Muscle of leg (tissue), 16 donors: ENCODE data around the gene TEC. TPM values are rescaled to one million over a fixed set of nuclear protein-coding genes. Genes with fewer than 3 reads are reported as not detected.
"Not testable (repeated sequence)": the region's sequence is repeated elsewhere in the genome, so short reads cannot be mapped to it uniquely, and the experiment has no call there.

Source experiments
- DNase-seq: peaks from one replicate; pipeline ENCODE4 v3.0.0; 2013
- H3K27ac ChIP-seq: one replicate; pipeline ENCODE4 v1.5.1; 2013; ENCODE audit warnings: mild to moderate bottlenecking, low read length, control low read depth
- H3K27me3 ChIP-seq: one replicate; pipeline ENCODE4 v1.6.1; 2013; ENCODE audit warnings: low read length; ENCODE audit not compliant: control insufficient read depth, insufficient read depth
- H3K36me3 ChIP-seq: one replicate; pipeline ENCODE4 v1.6.1; 2013; ENCODE audit warnings: low read length; ENCODE audit not compliant: control insufficient read depth, insufficient read depth
- H3K4me1 ChIP-seq: one replicate; pipeline ENCODE4 v1.6.1; 2013; ENCODE audit warnings: low read length; ENCODE audit not compliant: control insufficient read depth, insufficient read depth
- H3K4me3 ChIP-seq: one replicate; pipeline ENCODE4 v1.5.1; 2013; ENCODE audit warnings: low read length, control low read depth
- H3K9me3 ChIP-seq: replicated peaks from 2 replicates; pipeline ENCODE4 v1.6.1; 2013; ENCODE audit warnings: low read depth, low read length; ENCODE audit not compliant: control insufficient read depth
- WGBS: methylation state at CpG from one replicate; pipeline ENCODE4 v1.1.5; 2013; ENCODE audit warnings: missing lambda C conversion rate; ENCODE audit not compliant: insufficient coverage; 5-methylcytosine and 5-hydroxymethylcytosine counted together
- long read RNA-seq, 11 donors: transcript quantifications; one replicate each; lab custom pipeline, GENCODE V29; 2026
- polyA plus RNA-seq, 8 donors: library from polyadenylated mRNA; unstranded; fragments of 120-200 nt; gene quantifications; one replicate each; pipeline versions ENCODE4 v1.2.1 to v1.2.3, GENCODE V29; 2013; ENCODE audit warnings: inconsistent platforms in 1 of 8, low replicate concordance in 1 of 8; ENCODE audit not compliant: insufficient read length in 8 of 8, insufficient read depth in 1 of 8
- total RNA-seq: library from RNA; stranded (reverse); fragments of 120-200 nt; gene quantifications from one replicate; pipeline ENCODE4 v1.2.4, GENCODE V29; 2013

TEC gene
- total RNA-seq: 0.40 TPM
- 1 to 10 TPM in 2 of 8 donors, under 1 TPM in 6; 0.23 to 1.3 (median 0.57) TPM for polyA plus RNA-seq
- long read RNA-seq, donor 1: 0 reads
- long read RNA-seq, donor 2: 0 reads
- long read RNA-seq, donor 3: 0 reads
- long read RNA-seq, donor 4: 0 reads
- long read RNA-seq, donor 5: 0 reads
- long read RNA-seq, donor 6: 0 reads
- long read RNA-seq, donor 7: 0 reads
- long read RNA-seq, donor 8, partial matches to known transcripts: 0 of 1 reads
- long read RNA-seq, donor 8, other reads (novel, unspliced or antisense): 0 of 1 reads
- long read RNA-seq, donor 9: 0 reads
- long read RNA-seq, donor 10: 0 reads
- long read RNA-seq, donor 11: 0 reads

- H3K27ac ChIP-seq: peak within 1 kb of the TSS; percentile 39
- H3K9me3 ChIP-seq: no peaks in the 10 kb centered on the region
- peak within 1 kb of the TSS; percentile 66 for H3K4me3 ChIP-seq
- no peaks in the 10 kb centered on the region for H3K36me3 ChIP-seq
- H3K27me3 ChIP-seq: peaks cover 4% of the 10 kb centered on the region
- peaks cover 4% of the 10 kb centered on the region for H3K4me1 ChIP-seq
- DNase-seq: peak; percentile 30
- 0% methylated on average over 45 of the region's 63 CpGs for WGBS
These were observed at the start of gene TEC for GRCh38 chr4:48268956-48269860. Gene TEC, minus strand, starts transcription at chr4:48269838. Its CDS starts 41,224 bp downstream, at chr4:48228614.

- Histone ChIP-seq H3K4me1 (no peaks in the 10 kb centered on the region), H3K9me3 (no peaks in the 10 kb centered on the region), H3K27ac (no peak overlapping the region), H3K36me3 (no peaks in the 10 kb centered on the region), H3K4me3 (no peak overlapping the region), H3K27me3 (no peaks in the 10 kb centered on the region)
- WGBS: 33% methylated on average over 1 of the region's 7 CpGs
- DNase-seq: peak; percentile 72
These were observed 46.3 kb upstream of the TEC start for GRCh38 chr4:48315728-48316630.

GRCh38 chr4:48314746-48315145, 45.1 kb upstream of the TEC start:
- not testable (repeated sequence) for H3K27me3 ChIP-seq, H3K36me3 ChIP-seq, H3K4me3 ChIP-seq, DNase-seq, H3K4me1 ChIP-seq, H3K9me3 ChIP-seq, H3K27ac ChIP-seq

- Histone ChIP-seq H3K4me3 (no peak overlapping the region), H3K36me3 (no peaks in the 10 kb centered on the region), H3K27ac (no peak overlapping the region), H3K27me3 (no peaks in the 10 kb centered on the region), H3K9me3 (no peaks in the 10 kb centered on the region), H3K4me1 (no peaks in the 10 kb centered on the region)
- WGBS: 100% methylated on average over 2 of the region's 3 CpGs
- DNase-seq: no peak
These were observed 42.3 kb upstream of the TEC start for GRCh38 chr4:48311896-48312295.

- H3K27me3 ChIP-seq: no peaks in the 10 kb centered on the region
- H3K4me3 ChIP-seq: no peak overlapping the region
- H3K36me3 ChIP-seq: no peaks in the 10 kb centered on the region
- H3K27ac ChIP-seq: no peak overlapping the region
- WGBS: no CpG with 5 or more reads among the region's 2 CpGs
- no peaks in the 10 kb centered on the region for H3K9me3 ChIP-seq
- DNase-seq: no peak
- no peaks in the 10 kb centered on the region for H3K4me1 ChIP-seq
These were observed 39.3 kb upstream of the TEC start for GRCh38 chr4:48308901-48309300.

GRCh38 chr4:48307528-48307927, 37.9 kb upstream of the TEC start:
- H3K27me3 ChIP-seq: no peaks in the 10 kb centered on the region
- H3K4me1 ChIP-seq: no peaks in the 10 kb centered on the region
- H3K4me3 ChIP-seq: no peak overlapping the region
- no peak overlapping the region for H3K27ac ChIP-seq
- H3K36me3 ChIP-seq: no peaks in the 10 kb centered on the region
- no CpG with 5 or more reads among the region's 5 CpGs for WGBS
- DNase-seq: no peak
- no peaks in the 10 kb centered on the region for H3K9me3 ChIP-seq

- no peaks in the 10 kb centered on the region for H3K4me1 ChIP-seq
- H3K27me3 ChIP-seq: no peaks in the 10 kb centered on the region
- no peak overlapping the region for H3K4me3 ChIP-seq
- H3K27ac ChIP-seq: no peak overlapping the region
- no peak for DNase-seq
- H3K9me3 ChIP-seq: no peaks in the 10 kb centered on the region
- H3K36me3 ChIP-seq: no peaks in the 10 kb centered on the region
- WGBS: no CpG with 5 or more reads among the region's 3 CpGs
These were observed 35.9 kb upstream of the TEC start for GRCh38 chr4:48305508-48305907.

GRCh38 chr4:48300004-48300403, 30.4 kb upstream of the TEC start:
- H3K36me3 ChIP-seq: no peaks in the 10 kb centered on the region
- H3K9me3 ChIP-seq: no peaks in the 10 kb centered on the region
- no peaks in the 10 kb centered on the region for H3K4me1 ChIP-seq
- WGBS: no CpG with 5 or more reads among the region's 2 CpGs
- H3K4me3 ChIP-seq: no peak overlapping the region
- DNase-seq: peak; percentile 36
- no peaks in the 10 kb centered on the region for H3K27me3 ChIP-seq
- H3K27ac ChIP-seq: no peak overlapping the region

- no peak for DNase-seq
- H3K9me3 ChIP-seq: no peaks in the 10 kb centered on the region
- no peak overlapping the region for H3K27ac ChIP-seq
- H3K36me3 ChIP-seq: no peaks in the 10 kb centered on the region
- 100% methylated on average over 1 of the region's 4 CpGs for whole genome bisulfite sequencing
- H3K4me3 ChIP-seq: no peak overlapping the region
- no peaks in the 10 kb centered on the region for H3K27me3 ChIP-seq
- no peaks in the 10 kb centered on the region for H3K4me1 ChIP-seq
These were observed 29.9 kb upstream of the TEC start for GRCh38 chr4:48299560-48299959.
